IPS-NIHi11 (cell line): ENCODE results near the gene TTBK2.
"Not testable (repeated sequence)": the region's sequence is repeated elsewhere in the genome, so short reads cannot be mapped to it uniquely, and the experiment has no call there.

Source experiments
- DNase-seq: peaks from one replicate; pipeline ENCODE4 v3.0.0; 2012; ENCODE audit warnings: mixed read lengths, low spot score

Gene TTBK2

DNA sequence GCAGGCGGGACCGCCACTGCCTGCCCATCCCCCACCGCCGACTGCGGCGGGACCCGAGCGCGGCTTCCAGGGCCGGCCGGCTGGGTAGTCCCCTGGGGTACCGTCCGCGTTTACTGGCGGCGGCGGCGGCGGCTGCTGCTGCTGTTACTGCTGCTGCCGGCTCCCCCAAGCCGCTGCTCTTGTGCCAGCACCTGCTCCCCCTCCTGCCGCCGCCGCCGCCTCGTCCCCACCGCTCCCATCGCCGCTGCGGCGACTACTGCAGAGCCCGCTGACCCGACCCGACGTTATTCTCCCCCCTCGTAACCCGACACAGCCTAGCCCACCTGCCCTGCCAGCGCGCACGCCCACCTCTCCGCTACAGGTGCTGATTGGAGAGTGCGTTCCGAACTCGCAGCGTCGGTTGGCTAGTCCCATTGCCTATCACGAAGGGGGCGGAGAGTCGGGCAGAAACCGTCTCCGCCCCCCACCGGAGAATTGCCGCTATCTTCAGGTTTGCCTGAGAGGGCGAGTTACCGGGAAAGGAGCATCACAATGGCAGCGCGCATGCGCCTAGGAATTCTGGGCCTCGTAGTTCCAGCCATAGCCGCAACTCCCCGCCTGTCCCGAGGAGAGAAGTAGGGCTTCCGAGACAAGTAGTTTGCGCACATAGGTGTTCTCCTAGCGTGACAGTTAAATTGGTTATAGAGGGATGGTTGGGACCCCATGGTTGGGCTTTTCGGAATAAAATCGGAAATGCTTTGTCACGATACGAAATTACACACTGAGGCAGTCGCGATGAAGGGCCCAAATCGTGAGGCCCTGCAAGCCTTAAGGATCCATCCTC lies at the start of gene TTBK2:
Gene TTBK2, minus strand, starts transcription at position 260 of the 823 bp plus-strand sequence. CDS start 42,161 bp downstream, outside the sequence.
- peak; percentile 93 for DNase-seq

DNA sequence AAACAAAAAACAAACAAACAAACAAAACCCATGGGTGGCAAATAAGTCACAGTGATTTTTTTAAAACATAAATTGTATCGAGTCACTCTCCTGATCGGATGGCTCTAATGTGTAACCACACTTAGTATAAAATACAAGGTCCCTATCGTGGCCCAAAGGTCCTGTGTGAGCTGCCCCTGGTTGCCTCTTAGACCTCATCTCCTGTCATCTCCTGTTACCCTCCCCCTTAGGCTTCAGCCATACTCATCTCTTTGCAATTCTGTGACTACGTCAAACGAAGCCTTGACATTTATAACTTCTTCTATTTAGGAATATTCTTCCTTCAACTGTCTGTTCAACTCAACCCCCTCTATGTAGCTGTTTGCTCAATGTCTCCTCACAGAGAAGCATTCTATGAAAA lies 43.9 kb upstream of the TTBK2 start:
- DNase-seq = no peak

DNA sequence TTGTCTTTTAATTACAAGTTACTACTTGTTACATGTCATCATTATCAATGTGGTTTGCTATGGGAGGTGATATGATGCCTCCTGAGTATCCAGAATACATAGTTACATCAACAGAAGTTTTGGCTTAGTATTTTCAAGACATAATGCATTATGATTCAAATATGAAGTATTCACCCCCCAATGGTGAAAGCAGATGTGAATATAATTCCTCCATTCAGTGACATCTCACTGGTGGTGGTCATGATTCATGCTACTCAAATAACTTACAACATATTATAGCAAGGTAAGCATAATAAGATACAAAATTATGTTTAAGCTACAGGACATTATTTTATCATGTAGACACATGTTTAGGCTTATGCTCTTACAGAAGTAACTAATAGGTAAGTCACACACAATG lies 34.9 kb upstream of the TTBK2 start:
- DNase-seq = no peak

DNA sequence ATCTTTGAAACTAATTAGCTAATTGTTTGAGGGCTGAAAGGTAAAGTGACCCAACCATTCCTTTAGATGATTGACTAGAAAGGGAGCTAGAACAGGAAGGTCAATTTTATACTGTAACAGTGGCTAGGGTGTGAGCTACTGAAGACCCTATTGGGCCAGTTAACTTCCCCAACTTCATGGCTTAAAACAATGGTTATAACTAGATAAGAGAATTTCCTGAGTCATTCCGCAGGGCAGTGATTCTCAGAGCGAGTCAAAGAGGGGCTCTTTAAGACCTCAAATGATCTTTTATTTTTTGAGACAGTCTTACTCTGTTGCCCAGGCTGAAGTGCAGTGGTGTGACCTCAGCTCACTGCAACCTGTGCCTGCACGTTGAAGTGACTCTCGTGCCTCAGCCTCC lies 33.7 kb upstream of the TTBK2 start:
- DNase-seq = no peak

DNA sequence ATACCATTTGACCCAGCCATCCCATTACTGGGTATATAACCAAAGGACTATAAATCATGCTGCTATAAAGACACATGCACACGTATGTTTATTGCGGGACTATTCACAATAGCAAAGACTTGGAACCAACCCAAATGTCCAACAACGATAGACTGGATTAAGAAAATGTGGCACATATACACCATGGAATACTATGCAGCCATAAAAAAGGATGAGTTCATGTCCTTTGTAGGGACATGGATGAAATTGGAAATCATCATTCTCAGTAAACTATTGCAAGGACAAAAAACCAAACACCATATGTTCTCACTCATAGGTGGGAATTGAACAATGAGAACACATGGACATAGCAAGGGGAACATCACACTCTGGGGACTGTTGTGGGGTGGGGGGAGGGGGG lies 28.3 kb upstream of the TTBK2 start:
- DNase-seq = not testable (repeated sequence)

DNA sequence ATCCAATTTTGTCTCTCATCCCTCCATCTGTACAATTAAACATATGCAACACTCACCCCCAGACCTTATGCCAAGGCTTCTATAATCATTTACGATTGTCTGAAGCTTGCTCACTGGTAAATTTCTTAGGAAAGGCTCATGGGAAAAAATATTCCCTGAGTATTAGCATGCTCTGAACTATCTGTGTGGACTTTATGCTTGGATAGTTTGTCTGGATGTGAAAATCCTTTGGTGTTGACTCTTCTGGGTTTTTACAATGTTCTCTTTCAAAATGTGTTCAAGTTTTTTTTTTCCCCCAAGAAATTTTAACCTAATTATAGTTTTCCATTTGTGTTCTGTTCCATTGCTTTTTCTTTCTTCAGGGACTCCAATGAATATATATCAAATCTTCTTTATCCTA lies 19.9 kb upstream of the TTBK2 start:
- no peak for DNase-seq

DNA sequence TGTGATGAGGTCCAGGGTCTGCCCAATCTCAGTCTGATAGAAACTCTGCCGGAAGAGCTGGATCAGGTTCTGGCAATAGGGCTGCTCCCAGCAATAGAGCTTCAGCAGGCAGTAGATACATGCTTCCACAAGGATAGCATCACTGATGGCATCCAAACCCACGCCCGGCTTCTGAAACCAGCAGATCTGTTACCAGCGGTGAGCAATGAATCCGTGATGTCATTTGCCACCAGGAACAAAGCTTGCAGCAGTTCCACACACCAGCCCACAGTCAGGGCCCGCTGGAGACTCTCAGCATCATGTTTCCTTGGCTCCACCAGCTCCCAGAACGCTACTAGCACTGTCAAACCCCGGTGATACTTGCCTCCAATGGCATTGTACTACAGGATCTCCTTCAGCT lies 19.3 kb upstream of the TTBK2 start:
- DNase-seq = no peak

DNA sequence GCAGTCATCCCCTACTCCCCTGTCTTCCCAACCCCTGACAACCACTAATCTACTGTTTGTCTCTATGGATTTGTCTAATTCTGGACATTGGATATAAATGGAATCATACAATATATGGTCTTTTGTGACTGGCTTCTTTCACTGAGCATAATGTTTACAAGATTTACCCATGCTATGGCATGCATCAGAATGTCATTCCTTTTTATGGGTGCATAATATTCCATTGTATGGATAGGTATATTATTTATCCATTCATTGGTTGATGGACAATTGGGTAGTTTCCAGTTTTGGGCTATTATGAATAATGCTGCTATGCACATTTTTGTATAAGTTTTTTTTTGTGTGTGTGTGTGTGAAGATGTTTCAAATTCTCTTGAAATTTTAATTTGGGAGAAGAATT lies 16.6 kb upstream of the TTBK2 start:
- no peak for DNase-seq

DNA sequence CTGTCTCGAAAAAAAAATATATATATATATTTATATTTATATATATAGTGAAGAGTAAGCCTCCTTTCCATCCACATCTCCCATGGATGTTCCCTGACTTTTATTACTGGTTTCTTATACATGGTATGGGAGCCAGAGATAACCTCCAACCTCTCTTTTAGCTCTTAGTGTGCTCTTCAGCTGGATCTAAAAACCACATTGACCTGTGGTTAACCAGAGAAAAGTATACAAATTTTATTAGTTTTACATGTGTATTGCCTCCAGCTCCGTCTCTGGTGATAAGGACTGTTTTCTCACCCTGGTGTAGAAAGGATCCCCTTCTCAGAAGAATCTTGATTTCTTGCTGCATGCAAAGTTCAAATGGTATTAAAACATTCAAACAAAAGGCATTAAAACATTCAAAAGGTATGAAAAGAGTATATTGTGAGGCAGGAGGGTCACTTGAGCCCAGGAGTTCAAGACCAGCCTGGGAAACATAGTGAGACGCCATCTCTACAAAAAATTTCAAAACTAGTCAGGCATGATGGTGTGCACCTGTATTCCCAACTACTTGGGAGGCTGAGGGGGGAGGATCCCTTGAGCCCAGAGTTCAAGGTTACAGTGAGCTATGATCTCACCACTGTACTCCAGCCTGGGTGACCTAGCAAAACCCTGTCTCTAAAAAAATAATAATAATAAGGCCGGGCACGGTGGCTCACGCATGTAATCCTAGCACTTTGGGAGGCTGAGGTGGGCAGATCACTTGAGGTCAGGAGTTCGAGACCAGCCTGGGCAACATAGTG lies 13.5 kb upstream of the TTBK2 start:
- DNase-seq = no peak

DNA sequence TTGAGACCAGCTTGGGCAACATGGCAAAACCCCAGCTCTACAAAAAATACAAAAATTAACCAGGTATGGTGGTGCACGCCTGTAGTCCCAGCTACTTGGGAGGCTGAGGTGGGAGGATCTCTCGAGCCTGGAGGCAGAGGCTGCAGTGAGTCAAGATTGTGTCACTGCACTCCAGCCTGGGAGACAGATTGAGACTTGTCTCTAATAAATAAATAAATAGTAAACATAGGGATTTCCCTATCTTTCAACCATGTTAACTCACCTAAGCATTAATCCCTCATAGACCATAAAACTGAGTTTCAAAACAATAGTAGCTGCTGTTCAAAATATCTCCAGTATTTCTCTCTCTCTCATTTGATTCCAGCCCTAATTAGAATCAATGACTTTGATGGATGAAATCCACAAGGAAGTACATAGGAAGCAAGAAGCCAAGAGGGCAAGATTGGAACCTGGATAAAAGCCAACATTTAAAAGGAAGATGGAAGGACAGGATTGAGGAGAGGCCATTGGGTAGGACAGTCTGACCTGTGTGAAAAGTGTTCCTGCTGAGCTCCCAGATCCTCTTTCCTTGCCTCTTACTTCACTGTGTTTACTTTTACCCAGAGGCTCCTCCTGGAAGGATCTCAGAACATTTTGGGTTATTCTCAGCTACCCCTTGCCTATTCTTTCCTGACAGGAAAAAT lies 12.4 kb upstream of the TTBK2 start:
- DNase-seq = peak; percentile 7

DNA sequence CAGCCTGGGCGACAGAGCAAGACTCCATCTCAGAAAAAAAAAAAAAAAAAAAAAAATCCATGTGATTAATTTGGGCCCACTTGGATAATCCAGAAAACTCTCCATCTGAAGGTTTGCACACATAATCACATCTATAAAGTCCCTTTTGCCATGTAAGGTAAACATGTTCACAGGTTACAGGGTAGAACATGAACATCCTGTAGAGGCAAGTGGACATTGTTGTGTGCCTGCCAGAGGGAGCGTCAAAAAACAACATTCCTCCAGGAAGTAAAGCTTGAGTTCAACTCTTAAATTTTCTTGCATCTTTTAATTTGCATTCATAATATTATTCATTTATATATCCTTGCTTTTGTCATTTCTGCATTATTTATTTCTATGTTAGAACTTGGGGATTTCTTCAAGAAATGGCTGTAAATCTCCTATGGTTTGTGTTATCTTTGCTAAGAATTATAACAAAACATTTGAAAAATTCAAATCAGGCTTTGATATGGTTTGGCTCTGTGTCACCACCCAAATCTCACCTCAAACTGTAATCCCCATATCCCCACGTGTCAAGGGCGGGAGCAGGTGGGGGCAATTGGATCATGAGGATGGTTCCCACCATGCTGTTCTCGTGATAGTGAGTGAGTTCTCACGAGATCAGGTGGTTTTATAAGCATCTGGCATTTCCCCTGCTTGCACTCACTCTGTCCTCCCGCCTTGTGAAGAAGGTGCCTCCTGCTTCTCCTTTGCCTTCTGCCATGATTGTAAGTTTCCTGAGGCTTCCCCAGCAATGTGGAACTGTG lies 11.3 kb upstream of the TTBK2 start:
- no peak for DNase-seq

DNA sequence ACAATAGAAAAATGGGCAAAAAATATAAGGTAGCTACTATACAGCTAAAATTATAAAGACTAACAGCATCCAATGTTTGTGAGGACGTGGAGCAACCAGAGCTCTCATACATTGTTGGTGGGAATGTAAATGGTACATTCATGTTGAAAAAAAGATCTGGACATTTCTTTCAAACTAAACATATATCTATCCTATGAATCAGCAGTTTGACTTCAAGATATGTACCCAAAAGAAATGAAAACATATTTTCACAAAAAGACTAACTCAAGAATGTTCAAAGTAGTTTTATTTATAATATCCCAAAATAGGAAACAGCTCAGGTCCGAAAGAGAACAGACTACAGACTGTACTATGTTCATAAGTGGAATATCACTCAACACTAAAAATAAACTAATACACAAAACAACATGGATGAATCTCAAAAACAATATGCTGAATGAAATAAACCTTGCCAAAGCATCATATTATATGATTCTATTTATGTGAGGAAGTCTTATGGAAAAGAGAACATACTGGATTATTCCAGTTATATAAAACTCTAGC lies 8.8 kb upstream of the TTBK2 start:
- no peak for DNase-seq

DNA sequence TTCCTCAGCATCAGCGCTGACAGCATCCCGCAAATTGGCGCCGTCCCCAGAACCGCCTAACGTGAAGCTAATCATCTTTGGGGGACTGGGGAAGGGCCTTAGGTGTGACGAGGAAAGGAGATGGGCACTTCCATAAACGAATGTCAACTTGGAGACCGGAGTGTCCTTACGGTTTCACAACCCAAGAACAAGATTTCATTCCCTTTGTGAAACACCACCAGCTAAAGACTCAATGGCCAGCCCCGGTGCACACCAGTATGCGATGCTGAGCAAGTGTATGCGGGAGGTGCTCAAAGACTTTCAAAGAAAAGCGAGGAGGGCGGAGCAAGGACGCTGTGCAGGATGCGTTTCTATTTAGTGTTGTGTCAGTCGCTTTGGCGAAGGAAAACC lies 759 bp upstream of the TTBK2 start:
- DNase-seq = no peak

DNA sequence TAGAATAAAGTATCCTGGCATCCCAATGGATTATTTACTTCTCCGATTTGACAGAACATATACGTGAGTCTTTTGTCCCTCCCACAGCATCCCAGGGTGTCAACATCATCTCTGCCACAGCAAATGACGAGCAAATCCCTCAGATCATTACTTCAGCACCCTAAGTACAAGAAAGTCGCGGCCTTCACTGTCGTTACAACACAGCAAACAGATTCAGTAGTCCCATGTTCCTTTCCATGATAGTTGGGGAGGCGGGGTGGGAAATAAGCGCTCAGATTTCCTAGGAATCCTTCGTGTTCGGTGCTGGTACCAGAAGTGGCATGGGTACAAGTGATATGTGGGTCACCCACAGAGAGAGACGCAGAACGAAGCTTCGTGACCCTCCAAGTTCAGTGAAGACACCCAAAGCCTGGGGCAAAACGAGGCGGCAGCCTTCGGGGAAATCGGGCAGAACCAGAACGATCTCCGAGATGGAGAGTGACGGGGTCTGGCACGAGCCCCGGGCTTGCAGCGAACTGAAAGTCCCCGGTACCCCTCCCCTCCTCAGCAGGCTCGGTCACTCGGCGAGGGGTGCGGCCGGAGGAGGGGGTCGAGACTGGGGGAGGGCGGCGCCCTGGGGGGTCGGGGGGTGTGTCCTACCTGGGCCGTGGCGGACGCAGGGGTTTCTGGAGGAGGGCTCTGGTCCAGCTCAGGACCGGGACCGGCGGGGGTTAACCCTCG lies 619 bp downstream of the TTBK2 start:
- DNase-seq = peak; percentile 67

DNA sequence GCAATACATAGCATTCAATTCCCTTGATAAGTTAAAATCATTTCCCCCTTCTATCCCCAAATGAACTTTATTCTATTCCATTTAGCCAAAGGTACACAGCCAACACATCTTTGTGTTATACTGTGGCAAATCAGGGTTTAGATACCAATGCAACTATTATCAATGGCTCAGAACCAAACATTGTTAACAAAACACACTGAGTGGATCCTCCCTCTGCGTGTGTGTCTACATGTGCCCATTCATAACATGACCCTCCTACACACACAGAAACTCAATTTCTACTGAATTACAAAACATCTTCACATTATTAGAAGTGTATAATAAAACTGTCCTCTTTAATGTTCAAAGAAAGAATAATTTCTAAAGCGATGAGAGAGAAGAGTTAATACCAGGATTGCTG lies 1.3 kb downstream of the TTBK2 start:
- no peak for DNase-seq

DNA sequence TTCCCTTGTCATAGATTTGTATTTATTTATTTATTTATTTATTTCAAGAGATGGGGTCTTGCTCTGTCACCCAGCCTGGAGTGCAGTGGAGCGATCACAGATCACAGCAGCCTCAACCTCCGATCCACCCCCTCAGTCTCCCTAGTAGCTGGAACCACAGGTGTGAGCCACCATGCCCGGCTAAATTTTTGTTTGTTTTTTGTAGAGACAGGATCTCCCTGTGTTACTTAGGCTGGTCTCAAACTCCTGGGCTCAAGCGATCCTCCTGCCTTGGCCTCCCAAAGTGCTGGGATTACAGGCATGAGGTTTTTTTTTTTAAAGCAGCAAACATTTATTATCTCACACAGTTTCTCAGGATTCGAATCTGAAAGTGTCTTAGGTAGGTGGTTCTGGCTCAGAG lies 2.5 kb downstream of the TTBK2 start:
- DNase-seq = no peak

DNA sequence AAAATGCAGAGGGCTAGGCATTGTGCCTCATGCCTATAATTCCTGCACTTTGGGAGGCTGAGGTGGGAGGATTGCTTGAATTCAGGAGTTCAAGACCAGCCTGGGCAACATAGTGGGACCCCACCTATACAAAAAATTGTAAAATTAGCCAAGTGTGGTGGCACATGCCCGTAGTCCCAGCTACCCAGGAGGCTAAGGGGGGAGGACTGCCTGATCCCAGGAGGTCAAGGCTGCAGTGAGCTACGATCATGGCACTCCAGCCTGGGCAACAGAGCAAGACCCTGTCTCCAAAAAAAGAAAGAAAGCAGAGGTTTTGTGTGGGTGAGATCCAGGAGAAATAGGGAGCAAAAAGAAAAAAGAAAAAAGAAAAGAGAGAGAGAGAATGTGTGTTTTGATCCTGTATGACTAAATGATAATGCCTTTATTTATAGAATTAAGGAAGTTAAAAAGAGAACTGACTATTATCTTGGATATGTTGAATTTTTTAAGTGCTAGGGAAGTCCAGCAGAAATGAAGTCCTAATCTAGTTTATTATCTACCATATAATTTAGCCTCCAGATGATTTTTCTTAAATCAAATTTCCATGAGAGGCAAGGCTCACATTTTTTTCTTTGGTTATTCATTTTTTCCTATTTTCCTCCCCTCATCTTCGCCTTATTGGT lies 4.8 kb downstream of the TTBK2 start:
- DNase-seq = no peak

DNA sequence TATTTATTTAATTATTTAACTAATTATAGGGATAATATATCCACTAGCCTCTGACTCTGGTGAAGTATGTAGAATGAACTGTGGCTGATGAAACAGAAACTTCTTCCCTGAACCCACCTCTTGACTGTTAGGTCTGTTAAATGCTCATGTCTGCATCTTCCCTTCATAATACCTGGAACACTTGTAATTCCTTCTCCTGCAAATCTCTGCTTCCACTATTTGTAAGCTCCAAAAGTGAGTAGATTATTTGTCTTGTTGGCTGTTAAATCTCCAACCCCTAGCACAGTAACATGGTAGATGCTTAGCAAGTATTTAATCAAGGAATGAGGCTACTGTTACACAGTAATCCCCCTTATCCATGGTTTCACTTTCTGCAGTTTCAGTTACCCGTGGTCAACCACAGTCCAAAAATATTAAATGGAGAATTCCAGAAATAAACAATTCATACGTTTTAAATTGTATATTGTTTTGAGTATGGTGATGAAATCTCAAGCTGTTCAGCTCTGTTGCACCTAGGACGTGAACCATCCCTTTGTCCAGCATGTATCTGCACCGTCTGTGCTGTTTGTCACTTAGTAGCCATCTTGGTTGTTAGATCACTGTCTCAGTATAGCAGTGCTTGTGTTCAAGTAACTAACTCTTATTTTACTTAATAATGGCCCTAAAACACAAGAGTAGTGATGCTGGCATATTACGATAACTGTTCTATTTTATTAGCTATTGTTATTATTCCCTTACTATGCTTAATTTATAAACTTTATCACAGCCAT lies 5.7 kb downstream of the TTBK2 start:
- DNase-seq = no peak

DNA sequence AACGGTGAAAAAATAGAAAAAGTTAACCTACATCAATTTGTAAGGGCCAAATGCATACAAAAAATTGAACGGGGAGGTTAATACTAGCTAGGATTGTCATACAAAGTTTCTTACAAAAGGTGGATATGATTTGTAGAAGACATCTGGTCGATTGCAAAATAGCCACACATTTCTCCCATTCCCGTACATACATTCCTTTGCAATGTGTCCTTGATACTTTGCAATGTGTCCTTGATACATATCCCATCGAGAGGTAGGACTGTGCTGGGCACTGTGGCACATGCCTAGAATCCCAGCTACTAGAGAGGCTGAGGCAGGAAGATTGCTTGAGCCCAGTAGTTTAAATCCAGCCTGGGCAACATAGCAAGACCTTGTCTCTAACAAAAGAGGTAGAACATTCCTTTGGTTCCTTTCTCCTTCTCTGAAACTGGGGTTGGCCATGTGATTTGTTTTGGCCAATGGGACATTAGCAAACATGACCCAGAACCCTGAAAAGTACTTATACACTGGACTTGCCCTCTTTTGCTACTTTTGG lies 9.5 kb downstream of the TTBK2 start:
- DNase-seq = no peak

DNA sequence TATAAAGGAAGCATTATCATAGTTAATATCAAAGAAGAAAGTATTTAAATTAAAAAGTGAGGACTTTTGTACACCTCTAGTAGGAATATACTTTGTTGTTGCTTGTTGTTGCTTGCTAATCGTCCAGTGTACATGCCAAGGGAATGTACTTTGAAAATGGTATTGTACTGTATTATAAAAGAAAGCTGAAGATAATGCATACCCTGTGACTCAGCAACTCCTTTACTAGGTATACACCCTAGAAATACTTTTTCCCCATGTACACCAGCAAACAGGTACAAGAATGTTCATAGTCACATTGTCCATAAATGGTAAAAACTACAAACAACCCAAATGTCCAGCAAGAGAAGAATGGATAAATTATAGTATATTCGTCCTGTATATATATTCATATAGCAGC lies 12.0 kb downstream of the TTBK2 start:
- DNase-seq = no peak
